ENCODE results near the gene GALT.

GRCh38 chr9:34647651-34648050 lies 1.2 kb downstream of the GALT start:
- TF ChIP-seq POLR2A (IDR thresholded peaks at IDR 0.05; ENCODE audit: low read length) (no peak), GATA1 (IDR thresholded peaks at IDR 0.05; ENCODE audit: low read depth, low read length) (no peak)
